NCI-H2107 (cell line): ENCODE measurements around the gene TREH.

Experiments used
- DNase-seq: peaks from one replicate; lab custom pipeline; 2025; lab: John Stamatoyannopoulos, UW

TREH gene

DNA sequence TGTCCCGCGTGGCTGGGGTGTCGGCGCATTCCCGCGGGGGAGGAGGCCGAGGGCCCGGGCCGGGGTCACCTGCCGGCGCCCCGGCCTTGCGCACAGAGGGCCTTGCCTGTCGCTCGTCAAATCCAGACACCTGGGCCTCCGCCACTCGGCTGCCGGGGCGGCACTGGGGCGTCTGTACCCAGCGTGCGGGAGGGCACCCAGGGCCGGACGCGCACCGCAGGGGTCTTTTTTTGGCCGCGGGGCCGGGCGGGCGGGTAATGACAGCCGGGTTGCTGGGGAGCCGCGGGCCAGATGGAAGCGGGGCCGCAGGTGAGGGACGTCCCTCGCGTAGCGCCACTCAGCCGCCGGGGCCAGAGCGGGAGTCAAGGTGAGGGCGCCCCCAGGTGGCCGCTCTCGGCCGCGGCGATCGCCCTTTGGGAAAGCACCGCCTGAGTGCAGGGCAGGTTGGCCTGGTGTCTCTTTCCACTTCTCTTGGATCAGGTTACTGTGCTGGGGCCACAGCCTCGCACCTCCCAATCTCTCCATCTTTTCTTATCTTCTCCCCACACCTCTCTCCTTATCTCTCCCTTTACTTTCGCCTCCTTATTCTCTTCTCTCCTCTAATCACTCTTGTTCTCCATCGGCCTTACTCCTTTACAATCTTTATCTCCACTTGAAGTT lies 68.5 kb downstream of the TREH start:
- no peak for DNase-seq

DNA sequence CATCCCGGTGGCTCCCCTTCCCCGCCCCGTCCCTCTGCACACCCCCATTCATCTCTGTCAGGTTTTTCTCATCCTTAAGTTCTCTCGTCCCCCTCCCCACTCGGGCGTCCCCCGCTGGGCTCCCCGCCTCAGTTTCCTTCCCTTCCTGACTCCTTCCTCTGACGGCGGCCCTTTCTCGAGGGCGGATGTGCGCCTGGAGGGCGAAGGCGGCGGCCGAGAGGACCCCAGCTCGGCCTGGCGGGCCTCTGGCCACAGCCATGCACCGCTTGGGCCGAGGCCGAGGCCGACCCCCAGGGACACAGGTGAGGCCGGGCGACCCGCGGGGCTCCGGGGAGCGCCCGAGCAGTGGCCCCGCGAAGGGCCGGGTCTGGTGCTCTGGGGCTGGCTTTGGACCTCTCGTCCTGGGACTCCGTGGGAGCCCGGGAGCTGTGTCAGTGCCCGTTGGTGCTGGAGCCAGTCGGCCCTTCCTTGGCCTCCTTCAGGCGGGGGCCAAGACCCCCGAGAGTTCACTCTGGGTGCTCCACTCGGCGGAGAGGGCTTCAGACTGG lies 69.2 kb downstream of the TREH start:
- no peak for DNase-seq

DNA sequence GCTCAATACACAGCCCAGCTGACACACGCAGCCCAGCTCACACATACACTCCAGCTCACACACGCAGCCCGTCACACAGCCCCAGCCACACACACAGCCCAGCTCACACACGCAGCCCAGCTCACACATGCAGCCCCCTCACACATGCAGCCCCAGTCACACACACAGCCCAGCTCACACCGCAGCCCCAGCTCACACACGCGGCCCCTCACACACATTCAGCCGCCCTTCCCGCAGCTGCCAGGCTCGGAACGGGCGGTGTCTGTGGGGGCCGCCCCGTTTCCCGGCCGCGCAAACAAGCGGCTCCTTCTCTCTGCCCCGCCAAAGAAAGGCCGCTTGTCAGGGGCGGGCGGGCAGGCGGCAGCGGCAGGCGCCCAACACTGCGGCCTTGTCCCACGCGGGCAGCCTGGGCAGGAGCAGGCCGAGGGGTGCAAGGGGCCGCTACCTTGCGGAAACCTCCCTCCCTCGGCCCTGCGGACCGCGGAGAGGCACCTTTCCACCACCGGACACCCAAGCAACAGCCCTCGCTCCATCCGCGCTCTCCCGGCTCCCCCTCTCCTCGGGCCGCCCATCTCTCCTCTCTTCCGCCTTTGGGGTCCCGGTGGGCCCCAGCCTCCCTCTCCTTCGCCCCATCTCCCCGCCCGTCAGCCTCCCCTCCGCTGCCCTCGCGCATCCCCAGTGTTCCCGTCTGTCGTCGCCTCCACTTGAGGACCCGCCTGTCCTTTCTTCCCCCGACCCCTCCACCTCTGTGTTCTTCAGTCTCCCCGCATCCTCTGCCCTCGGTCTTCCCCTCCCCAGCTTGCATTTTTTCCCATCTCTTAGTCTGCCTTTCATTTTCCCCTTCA lies 69.8 kb downstream of the TREH start:
- DNase-seq = no peak

DNA sequence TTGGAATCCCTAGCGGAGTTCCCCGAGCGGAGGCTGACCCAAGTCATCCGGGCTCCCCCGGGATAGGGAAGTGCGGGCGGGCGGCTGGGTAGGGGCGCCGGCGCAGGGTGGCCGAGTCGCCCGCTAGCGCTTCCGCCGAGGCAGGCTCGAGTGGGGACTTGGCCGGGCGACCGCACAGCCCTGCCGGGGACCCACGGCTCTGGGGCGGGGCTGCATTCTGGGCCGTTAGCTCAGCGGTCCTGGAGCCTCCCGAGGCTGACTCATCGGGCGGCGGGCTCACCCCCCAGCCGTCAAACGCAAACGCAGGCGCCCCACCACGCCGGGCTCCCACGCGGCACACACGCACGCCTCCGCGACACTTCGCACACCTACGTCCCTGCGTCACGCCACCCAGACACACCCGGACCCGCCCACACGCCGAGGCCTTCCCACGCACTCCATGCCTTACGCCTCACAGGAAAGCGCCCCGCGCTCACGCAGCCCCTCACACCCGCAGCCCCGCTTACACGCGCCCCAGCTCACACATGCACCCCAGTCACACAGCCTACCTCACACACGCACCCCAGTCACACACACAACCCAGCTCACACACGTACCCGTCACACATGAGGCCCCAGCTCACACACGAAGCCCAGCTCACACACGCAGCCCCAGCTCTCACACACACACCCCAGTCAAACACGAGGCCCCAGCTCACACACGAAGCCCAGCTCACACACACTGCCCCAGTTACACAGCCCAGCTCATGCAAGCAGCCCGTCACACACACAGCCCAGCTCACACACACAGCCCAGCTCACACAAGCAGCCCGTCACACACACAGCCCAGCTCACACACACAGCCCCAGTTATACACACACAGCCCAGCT lies 70.9 kb downstream of the TREH start:
- no peak for DNase-seq

DNA sequence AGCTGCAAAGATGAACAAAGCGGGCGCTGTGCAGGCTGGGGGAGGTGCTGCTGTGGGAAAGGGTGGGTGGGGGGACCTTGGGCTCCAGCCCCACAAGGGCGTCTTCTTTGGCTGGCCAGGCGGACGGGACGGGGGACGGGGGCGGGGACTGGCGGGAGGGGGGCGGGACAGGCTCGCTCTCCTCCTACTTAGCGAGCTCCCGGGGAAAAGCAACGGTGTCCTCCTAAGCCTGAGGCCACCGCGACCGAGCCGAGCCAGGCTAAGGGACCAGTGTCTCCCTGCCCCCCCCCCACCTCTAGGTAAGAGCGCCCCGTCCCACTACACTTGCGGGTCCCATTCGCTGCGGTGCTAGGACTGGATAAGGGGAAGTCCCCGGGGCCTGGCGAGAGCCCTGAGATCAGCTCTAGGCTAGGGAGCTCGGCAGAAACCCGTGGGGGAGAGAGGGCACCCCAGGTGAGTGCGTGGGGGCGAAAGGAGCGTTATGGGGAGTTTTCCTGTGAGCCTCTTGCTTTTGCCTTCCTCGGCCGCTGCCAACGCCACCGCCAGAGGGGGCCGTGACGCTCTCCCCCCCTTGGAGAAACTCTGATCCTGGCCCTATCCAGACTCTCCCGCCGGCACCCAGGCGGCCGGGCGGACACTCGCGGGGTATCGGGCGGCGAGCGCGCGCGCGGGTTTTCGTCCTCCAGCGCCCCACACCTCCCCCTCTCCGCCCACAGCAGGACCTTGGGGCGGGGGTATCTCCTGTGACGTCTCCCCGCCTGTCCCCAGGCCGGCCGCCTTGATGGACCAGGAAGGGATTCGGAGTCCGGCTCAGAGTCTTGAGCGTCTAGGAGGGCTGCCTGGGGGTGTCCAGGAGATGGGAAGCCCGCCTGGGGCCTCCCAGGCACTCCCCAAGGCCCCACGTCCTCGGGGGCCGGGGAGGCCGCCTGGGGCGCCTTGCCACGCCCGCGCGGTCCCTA lies 71.8 kb downstream of the TREH start, which contains the start of gene PHLDB1:
TSS of gene PHLDB1 (plus strand) at position 215 of the 959 bp plus-strand sequence. CDS start 6,222 bp downstream, outside the sequence.
- DNase-seq = peak; percentile 43
